Subcutaneous adipose tissue (tissue), 4 donors: Measurements from ENCODE around the gene TMEM255A. TPM values are rescaled to one million over a fixed set of nuclear protein-coding genes. Genes with fewer than 3 reads are reported as not detected.

ENCODE experiments used
- total RNA-seq, 4 donors: library from RNA; depleted of rRNA; stranded (reverse); fragments of >200 nt; gene quantifications; one replicate each; pipeline ENCODE4 v1.1.0, GENCODE V29; 2016
- TF ChIP-seq, protein P1 (sequence below): fragments of 450-650 bp; IDR thresholded peaks from one replicate; pipeline ENCODE4 v1.5.1; 2016; ENCODE audit warnings: low read depth, mild to moderate bottlenecking, control low read depth, antibody characterized with exemption, moderate library complexity

TMEM255A gene
- total RNA-seq, 4 donors from 2014 or later = 0.88 to 4.1 (median 2.9) TPM; not detected in 1

DNA sequence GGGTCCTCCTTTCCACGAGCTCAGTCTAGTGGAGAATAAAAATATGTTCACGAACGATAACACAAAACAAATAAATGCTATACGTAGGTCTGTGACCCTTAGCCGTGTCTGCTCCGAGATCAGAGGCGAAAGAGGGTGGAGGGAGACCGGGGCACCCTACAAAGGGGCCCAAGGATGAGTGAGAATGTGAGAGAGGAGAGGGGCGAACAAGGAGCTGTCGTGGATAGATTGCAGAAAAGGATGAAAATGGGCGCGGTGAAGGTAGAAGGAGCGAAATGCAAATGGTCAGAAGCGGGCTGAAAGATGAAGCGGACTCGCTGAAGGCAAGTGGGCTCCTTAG lies 66.9 kb downstream of the TMEM255A start:
- TF ChIP-seq, protein P1, sequence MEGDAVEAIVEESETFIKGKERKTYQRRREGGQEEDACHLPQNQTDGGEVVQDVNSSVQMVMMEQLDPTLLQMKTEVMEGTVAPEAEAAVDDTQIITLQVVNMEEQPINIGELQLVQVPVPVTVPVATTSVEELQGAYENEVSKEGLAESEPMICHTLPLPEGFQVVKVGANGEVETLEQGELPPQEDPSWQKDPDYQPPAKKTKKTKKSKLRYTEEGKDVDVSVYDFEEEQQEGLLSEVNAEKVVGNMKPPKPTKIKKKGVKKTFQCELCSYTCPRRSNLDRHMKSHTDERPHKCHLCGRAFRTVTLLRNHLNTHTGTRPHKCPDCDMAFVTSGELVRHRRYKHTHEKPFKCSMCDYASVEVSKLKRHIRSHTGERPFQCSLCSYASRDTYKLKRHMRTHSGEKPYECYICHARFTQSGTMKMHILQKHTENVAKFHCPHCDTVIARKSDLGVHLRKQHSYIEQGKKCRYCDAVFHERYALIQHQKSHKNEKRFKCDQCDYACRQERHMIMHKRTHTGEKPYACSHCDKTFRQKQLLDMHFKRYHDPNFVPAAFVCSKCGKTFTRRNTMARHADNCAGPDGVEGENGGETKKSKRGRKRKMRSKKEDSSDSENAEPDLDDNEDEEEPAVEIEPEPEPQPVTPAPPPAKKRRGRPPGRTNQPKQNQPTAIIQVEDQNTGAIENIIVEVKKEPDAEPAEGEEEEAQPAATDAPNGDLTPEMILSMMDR = no peak

DNA sequence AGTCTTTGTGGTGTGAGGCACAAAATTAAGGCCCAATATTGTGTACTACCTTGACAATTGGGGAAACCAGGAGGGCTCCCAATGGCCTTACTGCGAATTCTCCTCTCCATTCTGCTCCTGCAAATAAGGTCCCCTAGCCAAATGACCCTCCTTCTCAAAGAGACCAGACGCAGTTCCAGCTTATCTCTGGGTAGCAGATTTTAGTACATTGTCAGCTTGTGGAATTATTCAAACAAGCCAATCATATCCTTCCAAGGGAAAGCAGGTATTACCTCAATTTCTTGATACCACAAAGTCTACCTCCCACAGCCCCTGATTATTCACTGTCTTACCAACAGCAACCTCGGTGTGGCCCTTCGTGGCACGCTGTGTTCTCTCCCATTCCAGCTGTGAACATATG lies 68.4 kb downstream of the TMEM255A start:
- TF ChIP-seq, protein P1 = no peak

DNA sequence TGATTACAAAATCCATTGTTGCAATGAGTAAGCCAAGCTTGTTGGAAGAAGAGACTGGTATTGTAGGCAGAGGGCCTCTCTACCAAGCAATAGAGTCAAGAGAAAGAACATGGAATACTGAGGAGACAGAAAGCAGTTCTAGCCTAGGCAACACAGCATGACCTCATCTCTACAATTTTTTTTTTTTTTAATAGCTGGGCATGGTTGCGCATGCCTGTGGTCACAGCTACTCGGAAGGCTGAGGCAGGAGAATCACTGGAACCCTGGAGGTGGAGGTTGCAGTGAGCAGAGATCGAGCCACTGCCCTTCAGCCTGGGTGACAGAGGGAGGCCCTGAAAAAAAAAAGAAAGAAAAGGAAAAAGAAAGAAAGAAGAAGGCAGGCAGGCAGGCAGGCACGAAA lies 72.3 kb downstream of the TMEM255A start:
- TF ChIP-seq, protein P1 = no peak

DNA sequence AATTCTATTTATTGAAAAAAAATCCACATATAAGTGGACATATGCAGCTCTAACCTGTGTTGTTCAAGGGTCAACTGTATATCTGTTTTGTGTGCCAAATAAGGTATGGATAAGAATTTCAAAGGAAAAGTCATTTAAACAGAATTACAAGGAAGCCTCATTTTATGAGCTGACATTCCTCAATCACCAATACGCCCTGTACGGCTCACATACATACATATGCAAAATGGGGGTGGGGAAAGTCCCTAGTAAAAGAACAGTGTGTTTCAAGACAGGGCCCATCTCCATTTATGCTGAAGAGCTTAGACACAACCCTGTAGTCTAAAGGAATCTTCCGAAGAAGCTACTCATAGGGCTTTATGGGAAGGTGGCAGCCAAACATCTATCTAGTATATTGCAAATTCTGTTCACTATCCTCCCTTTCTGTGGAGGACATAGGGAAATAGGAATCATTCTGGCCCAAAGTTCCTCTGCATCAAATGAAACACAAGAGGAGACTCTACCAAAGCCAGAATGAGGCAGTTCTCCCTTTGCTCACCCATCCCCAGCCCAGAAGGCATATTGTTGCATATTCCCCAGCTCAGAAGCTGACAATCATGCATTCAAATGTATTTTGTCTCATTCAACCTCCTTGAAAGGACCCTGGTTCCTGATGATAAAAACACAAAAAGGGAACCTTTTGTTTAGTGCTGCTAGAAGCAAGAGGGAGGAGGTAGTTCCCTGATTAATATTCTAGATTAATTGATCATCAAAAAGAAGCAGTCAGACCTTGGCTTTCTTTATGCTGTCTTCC lies 74.4 kb downstream of the TMEM255A start:
- TF ChIP-seq, protein P1 = no peak

DNA sequence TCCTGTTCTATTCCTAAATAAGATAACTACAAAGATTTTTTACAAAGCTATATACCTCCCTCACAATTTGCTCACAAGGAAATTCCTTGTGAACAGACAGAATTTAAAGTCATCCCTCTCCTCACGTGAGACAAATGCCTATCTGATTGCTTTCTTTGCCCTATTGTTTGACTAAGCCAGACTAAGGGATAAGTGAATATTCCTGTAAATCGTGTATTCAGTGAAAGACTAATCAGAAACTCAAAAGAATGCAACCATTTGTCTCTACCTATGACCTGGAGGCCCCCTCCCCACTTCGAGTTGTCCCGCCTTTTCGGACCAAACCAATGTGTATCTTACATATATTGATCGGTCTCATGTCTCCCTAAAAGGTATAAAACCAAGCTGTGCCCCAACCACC lies 76.0 kb downstream of the TMEM255A start:
- TF ChIP-seq, protein P1 = no peak

DNA sequence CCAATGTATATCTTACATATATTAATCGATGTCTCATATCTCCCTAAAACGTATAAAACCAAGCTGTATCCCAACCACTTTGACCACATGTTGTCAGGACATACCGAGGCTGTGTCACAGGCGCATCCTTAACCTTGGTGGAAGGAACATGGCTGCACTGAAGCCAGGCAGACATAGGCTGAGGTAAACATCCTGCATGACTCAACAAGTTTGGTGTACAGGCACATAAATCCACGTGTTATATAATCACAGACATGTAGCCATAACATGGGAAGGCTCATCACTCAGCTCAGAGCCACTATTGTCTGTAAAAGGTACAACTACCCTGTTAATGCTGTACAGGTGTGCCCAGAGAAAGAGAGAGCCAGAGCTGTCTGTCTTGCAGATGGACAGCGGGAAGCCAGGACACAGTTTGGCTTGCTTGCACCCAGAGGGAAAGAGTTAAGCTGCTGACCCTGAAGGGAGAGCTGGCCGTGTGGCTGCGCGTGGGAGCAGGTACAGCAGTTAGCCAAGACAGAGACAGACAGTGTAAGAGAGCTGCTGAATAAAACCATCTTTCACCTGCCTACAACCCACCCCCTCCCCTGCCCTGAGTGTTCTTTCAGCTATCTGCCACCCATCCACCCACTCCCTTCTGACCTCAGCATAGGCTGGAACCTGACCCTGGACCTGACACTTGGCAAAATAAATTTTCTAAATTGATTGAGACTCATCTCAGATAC lies 82.9 kb downstream of the TMEM255A start:
- TF ChIP-seq, protein P1 = no peak

DNA sequence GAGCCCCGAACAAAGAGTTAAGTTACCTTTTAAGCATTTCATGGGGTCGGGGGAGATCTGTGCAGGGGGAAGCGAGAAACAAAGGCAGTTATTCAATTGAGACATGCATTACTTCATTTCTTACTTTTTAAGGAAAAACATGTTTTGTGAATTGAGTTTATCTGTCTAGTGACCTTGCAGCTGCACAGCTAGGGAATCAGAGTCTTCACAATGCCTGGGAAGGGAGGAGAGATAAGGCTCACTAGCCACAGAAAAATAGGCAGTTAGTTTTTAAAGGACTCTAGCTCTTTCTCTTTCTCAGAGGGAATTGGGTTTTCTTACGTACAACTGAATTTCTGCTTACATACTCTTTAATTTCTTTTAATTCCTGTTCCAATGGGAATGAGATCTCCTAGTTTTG lies 86.9 kb downstream of the TMEM255A start:
- TF ChIP-seq, protein P1 = no peak
